ENCODE results near the gene FAM20C.

The FAM20C gene

GRCh38 chr7:159370-160270, 32.8 kb upstream of the FAM20C start:
- TF ChIP-seq, protein P1, sequence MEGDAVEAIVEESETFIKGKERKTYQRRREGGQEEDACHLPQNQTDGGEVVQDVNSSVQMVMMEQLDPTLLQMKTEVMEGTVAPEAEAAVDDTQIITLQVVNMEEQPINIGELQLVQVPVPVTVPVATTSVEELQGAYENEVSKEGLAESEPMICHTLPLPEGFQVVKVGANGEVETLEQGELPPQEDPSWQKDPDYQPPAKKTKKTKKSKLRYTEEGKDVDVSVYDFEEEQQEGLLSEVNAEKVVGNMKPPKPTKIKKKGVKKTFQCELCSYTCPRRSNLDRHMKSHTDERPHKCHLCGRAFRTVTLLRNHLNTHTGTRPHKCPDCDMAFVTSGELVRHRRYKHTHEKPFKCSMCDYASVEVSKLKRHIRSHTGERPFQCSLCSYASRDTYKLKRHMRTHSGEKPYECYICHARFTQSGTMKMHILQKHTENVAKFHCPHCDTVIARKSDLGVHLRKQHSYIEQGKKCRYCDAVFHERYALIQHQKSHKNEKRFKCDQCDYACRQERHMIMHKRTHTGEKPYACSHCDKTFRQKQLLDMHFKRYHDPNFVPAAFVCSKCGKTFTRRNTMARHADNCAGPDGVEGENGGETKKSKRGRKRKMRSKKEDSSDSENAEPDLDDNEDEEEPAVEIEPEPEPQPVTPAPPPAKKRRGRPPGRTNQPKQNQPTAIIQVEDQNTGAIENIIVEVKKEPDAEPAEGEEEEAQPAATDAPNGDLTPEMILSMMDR (IDR thresholded peaks at IDR 0.05) = no peak
- no peak for TF ChIP-seq ZFX (IDR thresholded peaks at IDR 0.05; ENCODE audit: borderline replicate concordance)
- no peak overlapping the region for H3K27ac ChIP-seq

GRCh38 chr7:160958-161725, 31.2 kb upstream of the FAM20C start:
- TF ChIP-seq, protein P1 (IDR thresholded peaks at IDR 0.05) = no peak
- TF ChIP-seq ZFX (IDR thresholded peaks at IDR 0.05; ENCODE audit: borderline replicate concordance) = no peak
- no peak overlapping the region for H3K27ac ChIP-seq

DNA sequence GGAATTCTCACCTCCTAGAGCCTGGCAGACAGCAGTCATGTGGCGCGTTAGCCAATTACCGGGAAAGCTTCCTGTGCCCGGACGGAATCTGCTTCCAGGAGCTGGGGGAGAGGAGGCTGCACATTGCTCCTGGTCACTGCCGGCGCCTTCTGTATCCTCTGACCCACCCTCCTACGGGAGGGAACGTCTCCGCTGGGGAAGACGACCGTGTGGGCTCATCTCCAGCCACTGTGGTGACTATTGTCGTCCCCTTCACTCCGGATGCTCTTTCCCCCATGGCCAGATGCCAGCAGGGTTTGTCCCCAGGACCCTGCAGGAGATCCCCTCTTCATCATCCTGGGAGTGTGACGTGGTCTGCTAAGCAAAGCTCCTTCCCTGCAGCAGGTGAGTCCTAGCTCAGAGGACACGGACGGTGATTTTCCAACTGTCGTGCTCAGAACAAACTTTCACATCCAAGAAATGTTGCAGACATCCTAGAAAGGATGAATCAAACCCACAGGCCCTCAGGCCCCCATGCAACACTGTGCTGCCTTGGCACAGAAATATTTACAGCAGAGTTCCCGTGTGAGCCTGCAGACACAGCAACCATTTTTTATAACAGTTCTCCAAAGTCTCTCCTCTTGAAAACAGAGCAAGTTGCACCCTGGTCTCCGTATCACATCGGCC, 29.6 kb upstream of the FAM20C start:
- H3K27ac ChIP-seq = no peak overlapping the region
- TF ChIP-seq ZFX (IDR thresholded peaks at IDR 0.05; ENCODE audit: borderline replicate concordance) = no peak

GRCh38 chr7:163298-163695, 29.1 kb upstream of the FAM20C start:
- TF ChIP-seq ZFX (IDR thresholded peaks at IDR 0.05; ENCODE audit: borderline replicate concordance) = no peak
- TF ChIP-seq, protein P1 (IDR thresholded peaks at IDR 0.05) = no peak
- H3K27ac ChIP-seq = no peak overlapping the region

DNA sequence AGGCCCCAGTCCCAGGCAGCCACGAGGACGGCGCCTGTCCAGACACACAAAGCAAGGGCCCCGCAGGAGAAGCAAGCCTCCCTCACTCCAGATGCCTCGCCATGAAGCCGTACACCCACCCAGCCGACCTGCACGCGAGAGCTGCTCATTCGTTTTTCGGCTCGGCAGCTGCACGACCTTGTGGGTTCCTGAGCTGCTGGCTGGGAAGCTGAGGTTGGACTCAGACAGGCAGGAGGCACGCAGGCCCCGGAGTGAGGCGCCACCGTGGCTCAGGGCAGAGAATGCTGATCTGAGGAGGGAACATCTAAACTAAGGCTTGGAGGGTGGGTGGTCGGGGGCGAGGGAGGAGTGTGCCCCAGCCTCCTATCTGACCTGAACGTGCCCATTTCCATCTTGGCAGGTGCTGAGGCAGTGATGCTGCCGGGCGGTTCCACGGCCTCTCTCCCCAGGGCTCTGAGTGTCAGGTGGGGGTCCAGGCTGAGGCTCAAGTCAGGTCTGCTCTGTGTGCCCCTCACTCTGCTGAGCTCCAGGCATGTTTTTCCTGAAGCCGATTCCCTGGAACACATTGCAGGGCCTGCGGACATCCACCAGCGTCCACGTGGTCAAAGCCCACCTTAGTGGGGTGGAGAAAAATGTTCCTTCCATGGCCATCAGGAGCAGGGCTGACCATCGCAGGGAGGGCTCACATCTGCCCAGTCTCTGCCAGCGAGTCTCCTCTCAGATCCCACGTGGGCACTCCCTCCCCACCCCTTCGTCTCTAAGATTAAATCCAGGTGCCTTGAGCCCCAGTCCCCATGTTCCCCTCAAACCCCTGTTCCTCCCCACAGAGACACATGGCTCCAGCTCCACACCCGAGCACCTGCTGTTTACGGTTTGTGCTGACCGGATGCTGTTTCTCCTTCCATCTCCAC, 28.1 kb upstream of the FAM20C start:
- no peak overlapping the region for H3K27ac ChIP-seq

DNA sequence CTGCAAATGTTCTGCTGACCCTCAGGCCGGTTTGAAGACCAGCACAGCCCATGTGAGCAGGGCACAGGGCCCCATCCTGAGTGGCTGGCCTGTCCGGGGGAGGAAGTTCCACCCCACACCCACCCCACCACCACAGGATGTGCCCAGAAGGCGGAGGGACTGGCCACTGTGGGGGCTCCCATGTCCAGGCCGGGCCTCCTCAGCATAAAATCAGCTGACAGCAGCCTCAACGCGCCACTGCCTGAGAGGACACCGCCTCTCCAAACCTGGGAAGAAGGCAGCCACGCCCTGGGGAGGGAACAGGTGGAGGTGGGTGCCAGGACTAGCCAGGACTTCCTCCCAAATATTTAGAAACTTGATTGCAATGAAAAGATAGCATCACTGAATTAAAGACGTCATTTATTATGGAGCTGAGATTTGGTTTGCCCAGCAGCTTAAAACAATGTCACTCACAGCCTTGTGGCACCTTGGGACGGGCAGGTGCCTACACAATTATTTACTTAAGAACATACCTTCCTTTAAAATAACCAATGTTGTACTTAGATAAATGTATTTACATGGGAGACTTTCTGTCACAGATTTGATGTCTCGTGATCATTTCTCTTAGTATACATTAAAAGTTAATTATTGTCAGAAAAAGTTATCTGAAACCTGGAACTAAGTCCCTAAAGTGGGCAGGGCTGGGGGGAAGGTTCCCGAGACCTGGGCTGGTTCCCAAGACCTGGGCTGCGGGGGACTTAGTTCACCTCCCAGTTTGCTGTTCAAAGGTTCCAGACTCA, 27.3 kb upstream of the FAM20C start:
- H3K27ac ChIP-seq = peak overlapping the region; percentile 29; the same call in 1 of the 2 replicates
- TF ChIP-seq ZFX (IDR thresholded peaks at IDR 0.05; ENCODE audit: borderline replicate concordance) = no peak
- TF ChIP-seq, protein P1 (IDR thresholded peaks at IDR 0.05) = no peak

More for the DNA sequence above, 28.1 kb upstream of the FAM20C start:
- TF ChIP-seq ZFX (IDR thresholded peaks at IDR 0.05; ENCODE audit: borderline replicate concordance) = no peak
- TF ChIP-seq, protein P1 (IDR thresholded peaks at IDR 0.05) = no peak

Data from 22Rv1 (cell line).